Smooth muscle cell (in vitro differentiated cells): ENCODE measurements around the gene DIDO1. TPM values are rescaled to one million over a fixed set of nuclear protein-coding genes. Genes with fewer than 3 reads are reported as not detected.
"Not testable (repeated sequence)": the region's sequence is repeated elsewhere in the genome, so short reads cannot be mapped to it uniquely, and the experiment has no call there.

Experiments used
- DNase-seq: peaks from one replicate; lab custom pipeline; 2025; ENCODE audit not compliant: unreplicated experiment; lab: John Stamatoyannopoulos, UW
- H2AFZ ChIP-seq: fragments of 200-600 bp; sonication (generic); 2 replicates; pipeline ENCODE4 v1.6.0; 2016; ENCODE audit warnings: antibody characterized with exemption, low read depth, mild to moderate bottlenecking
- H3F3A ChIP-seq: fragments of 200-600 bp; sonication (generic); 2 replicates; pipeline ENCODE4 v1.6.0; 2017; ENCODE audit warnings: antibody characterized with exemption, low read depth
- H3K27ac ChIP-seq: fragments of 200-600 bp; sonication (generic); 2 replicates; pipeline ENCODE4 v1.5.1; 2016; ENCODE audit warnings: low read depth, mild to moderate bottlenecking
- H3K27me3 ChIP-seq: fragments of 200-600 bp; sonication (generic); 2 replicates; pipeline ENCODE4 v1.6.1; 2016; ENCODE audit warnings: low read depth, mild to moderate bottlenecking
- H3K36me3 ChIP-seq: fragments of 200-600 bp; sonication (generic); 2 replicates; pipeline ENCODE4 v1.5.1; 2016; ENCODE audit warnings: low read depth
- H3K4me1 ChIP-seq: fragments of 200-600 bp; sonication (generic); 2 replicates; pipeline ENCODE4 v1.5.1; 2016; ENCODE audit warnings: low read depth
- H3K4me2 ChIP-seq: fragments of 200-600 bp; sonication (generic); 2 replicates; pipeline ENCODE4 v1.6.0; 2016; ENCODE audit warnings: mild to moderate bottlenecking
- H3K4me3 ChIP-seq: fragments of 200-600 bp; sonication (generic); 2 replicates; pipeline ENCODE4 v1.5.1; 2016; ENCODE audit warnings: mild to moderate bottlenecking
- H3K79me2 ChIP-seq: fragments of 200-600 bp; sonication (generic); 2 replicates; pipeline ENCODE4 v1.6.0; 2016; ENCODE audit warnings: low read depth, mild to moderate bottlenecking
- H3K9ac ChIP-seq: fragments of 200-600 bp; sonication (generic); 2 replicates; pipeline ENCODE4 v1.6.0; 2016; ENCODE audit warnings: low read depth
- H3K9me3 ChIP-seq: fragments of 200-600 bp; sonication (generic); replicated peaks from 2 replicates; pipeline ENCODE4 v1.5.1; 2016; ENCODE audit warnings: low read depth
- H4K20me1 ChIP-seq: fragments of 200-600 bp; sonication (generic); 2 replicates; pipeline ENCODE4 v1.6.0; 2016; ENCODE audit warnings: low read depth
- CTCF ChIP-seq: fragments of 200-600 bp; sonication (generic); IDR thresholded peaks from 2 replicates; pipeline ENCODE4 v1.5.1; 2017; ENCODE audit warnings: borderline replicate concordance, mild to moderate bottlenecking, antibody characterized with exemption; ENCODE audit not compliant: insufficient read depth, poor library complexity, severe bottlenecking
- WGBS: methylation state at CpG from one replicate; pipeline ENCODE4 v1.1.7; 2016; ENCODE audit warnings: low lambda C conversion rate; 5-methylcytosine and 5-hydroxymethylcytosine counted together
- polyA plus RNA-seq: library from polyadenylated mRNA; unstranded; fragments of >200 nt; fragmentation: Nextera tagmentation; extraction: Ambion mirVana; gene quantifications from 2 replicates; pipeline ENCODE4 v1.2.1, GENCODE V29; 2016
- total RNA-seq: library from RNA; depleted of rRNA; stranded (reverse); fragments of >200 nt; gene quantifications from 2 replicates; pipeline ENCODE4 v1.2.3, GENCODE V29; 2014

The DIDO1 gene
- total and polyA plus RNA-seq, 2 experiments from 2014 or later: 16.0 to 25.8 TPM

- Histone ChIP-seq H4K20me1 (peaks cover 32% of the 10 kb centered on the region), H3K36me3 (no peaks in the 10 kb centered on the region), H3K27ac (no peak overlapping the region), H3K27me3 (no peaks in the 10 kb centered on the region), H3K79me2 (peaks cover under 1% of the 10 kb centered on the region), H3F3A (no peaks in the 10 kb centered on the region), H3K9me3 (no peaks in the 10 kb centered on the region), H3K9ac (no peak overlapping the region), H3K4me1 (no peaks in the 10 kb centered on the region), H3K4me3 (no peak overlapping the region), H2AFZ (no peak overlapping the region), H3K4me2 (no peak overlapping the region)
- TF ChIP-seq CTCF: no peak
- WGBS: 100% methylated on average over 12 of the region's 12 CpGs
- DNase-seq: no peak
These were observed 73.5 kb downstream of the DIDO1 start for GRCh38 chr20:62852841-62853240.

GRCh38 chr20:62852196-62852595 lies 74.1 kb downstream of the DIDO1 start:
- DNase-seq: no peak
- 93% methylated on average over 8 of the region's 8 CpGs for WGBS
- H4K20me1 ChIP-seq: peaks cover 27% of the 10 kb centered on the region
- no peak overlapping the region for H3K4me2 ChIP-seq
- H3K4me3 ChIP-seq: no peak overlapping the region
- H3K27ac ChIP-seq: no peak overlapping the region
- no peak overlapping the region for H2AFZ ChIP-seq
- no peaks in the 10 kb centered on the region for H3F3A ChIP-seq
- no peaks in the 10 kb centered on the region for H3K9me3 ChIP-seq
- H3K27me3 ChIP-seq: no peaks in the 10 kb centered on the region
- H3K36me3 ChIP-seq: peaks cover 2% of the 10 kb centered on the region
- no peak for TF ChIP-seq CTCF
- no peaks in the 10 kb centered on the region for H3K4me1 ChIP-seq
- no peaks in the 10 kb centered on the region for H3K79me2 ChIP-seq
- H3K9ac ChIP-seq: no peak overlapping the region

GRCh38 chr20:62850333-62850974 lies 75.9 kb downstream of the DIDO1 start:
- 94% methylated on average over 22 of the region's 22 CpGs for WGBS
- Histone ChIP-seq H3K4me2 (no peak overlapping the region), H3K27me3 (no peaks in the 10 kb centered on the region), H3K4me3 (no peak overlapping the region), H3F3A (no peaks in the 10 kb centered on the region), H3K9me3 (no peaks in the 10 kb centered on the region), H3K9ac (no peak overlapping the region), H3K36me3 (peaks cover 2% of the 10 kb centered on the region), H2AFZ (no peak overlapping the region), H3K79me2 (no peaks in the 10 kb centered on the region), H4K20me1 (peaks cover 21% of the 10 kb centered on the region), H3K4me1 (no peaks in the 10 kb centered on the region), H3K27ac (no peak overlapping the region)
- TF ChIP-seq CTCF: no peak
- DNase-seq: no peak

- no peak overlapping the region for H3K4me3 ChIP-seq
- H3K9me3 ChIP-seq: no peaks in the 10 kb centered on the region
- H3K4me1 ChIP-seq: no peaks in the 10 kb centered on the region
- peaks cover 2% of the 10 kb centered on the region for H3K36me3 ChIP-seq
- no peaks in the 10 kb centered on the region for H3K27me3 ChIP-seq
- no peak overlapping the region for H2AFZ ChIP-seq
- H4K20me1 ChIP-seq: peaks cover 21% of the 10 kb centered on the region
- no peak overlapping the region for H3K9ac ChIP-seq
- no peak overlapping the region for H3K4me2 ChIP-seq
- no peak for DNase-seq
- H3K79me2 ChIP-seq: no peaks in the 10 kb centered on the region
- H3K27ac ChIP-seq: no peak overlapping the region
- TF ChIP-seq CTCF: no peak
- H3F3A ChIP-seq: no peaks in the 10 kb centered on the region
These were observed 76.9 kb downstream of the DIDO1 start for GRCh38 chr20:62849431-62849830.

GRCh38 chr20:62848917-62849316 lies 77.4 kb downstream of the DIDO1 start:
- not testable (repeated sequence) for H3K9me3 ChIP-seq, H3K27me3 ChIP-seq, H3K79me2 ChIP-seq, H3F3A ChIP-seq, H2AFZ ChIP-seq, H3K4me1 ChIP-seq, H3K4me3 ChIP-seq, H3K4me2 ChIP-seq, DNase-seq, H3K36me3 ChIP-seq, H3K27ac ChIP-seq, H3K9ac ChIP-seq
- 96% methylated on average over 7 of the region's 7 CpGs for WGBS
- H4K20me1 ChIP-seq: peaks cover 21% of the 10 kb centered on the region
